Body of pancreas (tissue), 4 donors: ENCODE data around the gene PREX1. TPM values are rescaled to one million over a fixed set of nuclear protein-coding genes. Genes with fewer than 3 reads are reported as not detected.

ENCODE experiments used
- ATAC-seq: fragments of 150-250 bp; one replicate; pipeline ENCODE4 v1.9.1; 2016
- DNase-seq, 4 donors: peaks; one replicate each; pipeline ENCODE4 v3.0.0-alpha.2; 2019
- H3K27ac ChIP-seq, 4 donors: fragments of 200-600 bp; sonication (generic); 1 replicate in 3 of 4; 2 replicates in 1 of 4; pipeline versions ENCODE4 v1.5.1 to v1.6.1; 2016 to 2019; ENCODE audit warnings: mild to moderate bottlenecking in 1 of 4, mixed read lengths in 1 of 4, moderate library complexity in 1 of 4
- H3K27me3 ChIP-seq, 2 donors: fragments of 200-600 bp; sonication (generic); one replicate each; pipeline ENCODE4 v1.6.0; 2016; ENCODE audit warnings: mild to moderate bottlenecking in 1 of 2
- H3K36me3 ChIP-seq, 2 donors: fragments of 200-600 bp; sonication (generic); replicated peaks in 1 of 2; 2 replicates each; pipeline ENCODE4 v1.5.1; 2016; ENCODE audit warnings: low read depth in 2 of 2; ENCODE audit not compliant: insufficient read depth in 1 of 2
- H3K4me1 ChIP-seq: fragments of 200-600 bp; sonication (generic); one replicate; pipeline ENCODE4 v1.6.0; 2016
- H3K4me3 ChIP-seq, 2 donors: fragments of 200-600 bp; sonication (generic); 1 replicate in 1 of 2; 2 replicates in 1 of 2; pipeline ENCODE4 v1.5.1; 2016 to 2019
- H3K9me3 ChIP-seq, 3 donors: fragments of 200-600 bp; sonication (generic); 1 replicate in 2 of 3; 2 replicates in 1 of 3; pipeline ENCODE4 v1.5.1; 2016
- CTCF ChIP-seq, 7 experiments: fragments of 450-650 bp in 4 of 7; fragments of 200-600 bp in 3 of 7; sonication (generic) in 3 of 7; IDR thresholded peaks; one replicate each; pipeline ENCODE4 v1.5.1; 2016 to 2019; ENCODE audit warnings: antibody characterized with exemption in 7 of 7
- POLR2A ChIP-seq, 3 donors: fragments of 450-650 bp; IDR thresholded peaks; one replicate each; pipeline ENCODE4 v1.6.1; 2016; ENCODE audit warnings: antibody characterized with exemption in 3 of 3, mild to moderate bottlenecking in 2 of 3
- WGBS, 2 donors: methylation state at CpG; one replicate each; pipeline ENCODE4 v1.1.5; 2017; 5-methylcytosine and 5-hydroxymethylcytosine counted together
- intact Hi-C: fragments of 100-400 bp; cut with DNase I; formaldehyde crosslinking; loops from one replicate; pipeline ENCODE4 v1.15.1; 2023
- total RNA-seq, 2 donors: library from RNA; depleted of rRNA; stranded (reverse); fragments of >200 nt; gene quantifications; one replicate each; pipeline ENCODE4 v1.1.0, GENCODE V29; 2016

PREX1 gene
- total RNA-seq, 2 donors from 2014 or later = 9.1 to 14.5 TPM

- Histone ChIP-seq H3K27me3 (no peaks in the 10 kb centered on the region), H3K27ac (no peak overlapping the region), H3K9me3 (no peaks in the 10 kb centered on the region), H3K4me1 (no peaks in the 10 kb centered on the region), H3K4me3 (no peak overlapping the region), H3K36me3 (peaks cover 0 to 3% of the 10 kb centered on the region in 2 donors)
- no peak for ATAC-seq
- TF ChIP-seq CTCF (IDR thresholded peaks at IDR 0.05) = no peak
- no peak for TF ChIP-seq POLR2A (IDR thresholded peaks at IDR 0.05)
- DNase-seq = no peak
- WGBS, 2 donors = 72 to 79% methylated on average over 13 to 15 of the region's 15 CpGs
- intact Hi-C loops = no loop called here
Measured at GRCh38 chr20:48644286-48644828, 183.4 kb downstream of the PREX1 start.

GRCh38 chr20:48642105-48642880 lies 185.5 kb downstream of the PREX1 start:
- no peak overlapping the region for H3K4me3 ChIP-seq
- TF ChIP-seq POLR2A (IDR thresholded peaks at IDR 0.05) (no peak), CTCF (IDR thresholded peaks at IDR 0.05) (no peak)

GRCh38 chr20:48640871-48641270 lies 186.9 kb downstream of the PREX1 start:
- WGBS, 2 donors = 76 to 83% methylated on average over 2 of the region's 2 CpGs
- no peak for TF ChIP-seq CTCF (IDR thresholded peaks at IDR 0.05)
- no peak for TF ChIP-seq POLR2A (IDR thresholded peaks at IDR 0.05)
- H3K4me1 ChIP-seq = no peaks in the 10 kb centered on the region

More at GRCh38 chr20:48642105-48642880, 185.5 kb downstream of the PREX1 start:
- H3K36me3 ChIP-seq = peaks cover 0 to 3% of the 10 kb centered on the region in 2 donors
- WGBS, 2 donors = 78 to 87% methylated on average over 10 to 11 of the region's 11 CpGs
- DNase-seq (no peak), ATAC-seq (no peak)
- H3K9me3 ChIP-seq = no peaks in the 10 kb centered on the region
- H3K27ac ChIP-seq = no peak overlapping the region
- no peaks in the 10 kb centered on the region for H3K4me1 ChIP-seq
- intact Hi-C loops = no loop called here
- H3K27me3 ChIP-seq = no peaks in the 10 kb centered on the region

GRCh38 chr20:48639899-48640298 lies 187.9 kb downstream of the PREX1 start:
- no peak for DNase-seq
- Histone ChIP-seq H3K27ac (no peak overlapping the region), H3K36me3 (no peaks in the 10 kb centered on the region), H3K4me1 (no peaks in the 10 kb centered on the region), H3K27me3 (no peaks in the 10 kb centered on the region), H3K4me3 (no peak overlapping the region), H3K9me3 (no peaks in the 10 kb centered on the region)
- no peak for TF ChIP-seq CTCF (IDR thresholded peaks at IDR 0.05)
- TF ChIP-seq POLR2A (IDR thresholded peaks at IDR 0.05) = no peak
- 76 to 80% methylated on average over 5 of the region's 5 CpGs for WGBS, 2 donors
- intact Hi-C loops = no loop called here
- no peak for ATAC-seq

More at GRCh38 chr20:48640871-48641270, 186.9 kb downstream of the PREX1 start:
- Histone ChIP-seq H3K27ac (no peak overlapping the region), H3K36me3 (peaks cover 0 to 3% of the 10 kb centered on the region in 2 donors), H3K27me3 (no peaks in the 10 kb centered on the region), H3K4me3 (no peak overlapping the region), H3K9me3 (no peaks in the 10 kb centered on the region)
- intact Hi-C loops = no loop called here
- no peak for ATAC-seq
- DNase-seq = no peak
